ENCODE results near the gene CLDN20.

Gene CLDN20

GRCh38 chr6:155314773-155315515 lies 51.1 kb downstream of the CLDN20 start:
- no peak for TF ChIP-seq CTCF (conservative IDR thresholded peaks at IDR 0.05; ENCODE audit: low read length)
- peak; percentile 83 for DNase-seq (ENCODE audit: low read depth)
- H3K4me3 ChIP-seq (ENCODE audit: low read length): peak overlapping the region; percentile 71

GRCh38 chr6:155315516-155315871 lies 51.7 kb downstream of the CLDN20 start:
- no peak for TF ChIP-seq CTCF (conservative IDR thresholded peaks at IDR 0.05; ENCODE audit: low read length)
- DNase-seq (ENCODE audit: low read depth): peak; percentile 5
- peak overlapping the region; percentile 71 for H3K4me3 ChIP-seq (ENCODE audit: low read length)

GRCh38 chr6:155316419-155316818 lies 52.6 kb downstream of the CLDN20 start:
- no peak for TF ChIP-seq CTCF (conservative IDR thresholded peaks at IDR 0.05; ENCODE audit: low read length)
- H3K4me3 ChIP-seq (ENCODE audit: low read length): no peak overlapping the region
- DNase-seq (ENCODE audit: low read depth): no peak

- no peak for DNase-seq (ENCODE audit: low read depth)
- peak; percentile 43 for TF ChIP-seq CTCF (conservative IDR thresholded peaks at IDR 0.05; ENCODE audit: low read length)
- no peak overlapping the region for H3K4me3 ChIP-seq (ENCODE audit: low read length)
These were observed 53.4 kb downstream of the CLDN20 start for GRCh38 chr6:155317186-155317585.

- no peak for DNase-seq (ENCODE audit: low read depth)
- H3K4me3 ChIP-seq (ENCODE audit: low read length): no peak overlapping the region
- no peak for TF ChIP-seq CTCF (conservative IDR thresholded peaks at IDR 0.05; ENCODE audit: low read length)
These were observed 56.1 kb downstream of the CLDN20 start for GRCh38 chr6:155319902-155320301.

GRCh38 chr6:155324172-155324571 lies 60.4 kb downstream of the CLDN20 start:
- H3K4me3 ChIP-seq (ENCODE audit: low read length): no peak overlapping the region
- no peak for TF ChIP-seq CTCF (conservative IDR thresholded peaks at IDR 0.05; ENCODE audit: low read length)

GRCh38 chr6:155324993-155325392 lies 61.2 kb downstream of the CLDN20 start:
- TF ChIP-seq CTCF (conservative IDR thresholded peaks at IDR 0.05; ENCODE audit: low read length): no peak
- no peak overlapping the region for H3K4me3 ChIP-seq (ENCODE audit: low read length)
- DNase-seq (ENCODE audit: low read depth): no peak

More at GRCh38 chr6:155324172-155324571, 60.4 kb downstream of the CLDN20 start:
- DNase-seq (ENCODE audit: low read depth): no peak
